IMR-90 (cell line): Measurements from ENCODE around the gene TNS3. TPM values are rescaled to one million over a fixed set of nuclear protein-coding genes. Genes with fewer than 3 reads are reported as not detected.

Experiments
- ATAC-seq: fragments of 200-7000 bp; cut with Tn5 transposase; 2 replicates; pipeline ENCODE4 v1.9.1; 2020; ENCODE audit warnings: low read depth, mild to moderate bottlenecking, moderate library complexity
- BruUV-seq: library from RNA; stranded (reverse); fragments of 400-500 nt; replicated peaks from 2 replicates; lab custom pipeline; 2021; lab: Mats Ljungman, UMichigan
- CTCF ChIA-PET: fragments of 300-600 bp; formaldehyde crosslinking; extraction: SDS; loops from one replicate; lab custom pipeline; 2021; ENCODE audit warnings: antibody characterized with exemption; lab: Yijun Ruan, JAX
- POLR2A ChIA-PET: fragments of 300-600 bp; sonication (Branson Sonifier 250); formaldehyde crosslinking; loops from one replicate; lab custom pipeline; 2022; ENCODE audit warnings: antibody characterized with exemption; ENCODE audit not compliant: unreplicated experiment; lab: Charles Lee
- DNase-seq: peaks from one replicate; pipeline ENCODE4 v3.0.0; 2013
- H2AFZ ChIP-seq: replicated peaks from 2 replicates; pipeline ENCODE3; 2013; ENCODE audit warnings: low read length, mild to moderate bottlenecking; ENCODE audit not compliant: poor library complexity
- H2AK5ac ChIP-seq: 2 replicates; pipeline ENCODE4 v1.6.1; 2013; ENCODE audit warnings: low read depth, low read length, inconsistent platforms
- H2AK9ac ChIP-seq: replicated peaks from 2 replicates; pipeline ENCODE3; 2013; ENCODE audit warnings: mild to moderate bottlenecking, low read depth, low read length, moderate library complexity; ENCODE audit not compliant: poor library complexity
- H2BK120ac ChIP-seq: 2 replicates; pipeline ENCODE4 v1.6.1; 2013; ENCODE audit warnings: low read depth, low read length, inconsistent platforms
- H2BK15ac ChIP-seq: 3 replicates; pipeline ENCODE4 v1.6.1; 2013; ENCODE audit warnings: low read depth, low read length, inconsistent platforms
- H2BK20ac ChIP-seq: 2 replicates; pipeline ENCODE4 v1.6.1; 2013; ENCODE audit warnings: low read depth, mild to moderate bottlenecking, inconsistent platforms, low read length, moderate library complexity
- H2BK5ac ChIP-seq: 2 replicates; pipeline ENCODE4 v1.6.1; 2013; ENCODE audit warnings: mild to moderate bottlenecking, low read depth, low read length, inconsistent platforms; ENCODE audit not compliant: poor library complexity, severe bottlenecking
- H3K14ac ChIP-seq: replicated peaks from 2 replicates; pipeline ENCODE4 v1.6.1; 2013; ENCODE audit warnings: low read depth, low read length, inconsistent platforms
- H3K18ac ChIP-seq: 2 replicates; pipeline ENCODE4 v1.6.1; 2013; ENCODE audit warnings: low read depth, low read length, control low read depth
- H3K23ac ChIP-seq: 2 replicates; pipeline ENCODE4 v1.6.1; 2013; ENCODE audit warnings: low read depth, low read length, inconsistent platforms
- H3K27ac ChIP-seq: 2 replicates; pipeline ENCODE4 v1.5.1; 2013; ENCODE audit warnings: mild to moderate bottlenecking, control low read depth, low read length; ENCODE audit not compliant: insufficient read depth
- H3K27me3 ChIP-seq: 2 replicates; pipeline ENCODE4 v1.6.1; 2013; ENCODE audit warnings: low read length; ENCODE audit not compliant: control insufficient read depth, insufficient read depth
- H3K36me3 ChIP-seq: 2 replicates; pipeline ENCODE4 v1.6.1; 2013; ENCODE audit warnings: low read length, mixed read lengths; ENCODE audit not compliant: control insufficient read depth, insufficient read depth
- H3K4ac ChIP-seq: 2 replicates; pipeline ENCODE4 v1.6.1; 2013; ENCODE audit warnings: low read depth, low read length, inconsistent platforms
- H3K4me1 ChIP-seq: 2 replicates; pipeline ENCODE4 v1.6.1; 2013; ENCODE audit warnings: low read length, mixed read lengths; ENCODE audit not compliant: control insufficient read depth, insufficient read depth
- H3K4me2 ChIP-seq: 2 replicates; pipeline ENCODE4 v1.6.1; 2013; ENCODE audit warnings: low read depth, mild to moderate bottlenecking, control low read depth, low read length, moderate library complexity
- H3K4me3 ChIP-seq: 2 replicates; pipeline ENCODE4 v1.5.1; 2013; ENCODE audit warnings: low read depth, mild to moderate bottlenecking, control low read depth, low read length, moderate library complexity; ENCODE audit not compliant: insufficient read depth
- H3K56ac ChIP-seq: 2 replicates; pipeline ENCODE4 v1.6.1; 2013; ENCODE audit warnings: low read length, inconsistent platforms; ENCODE audit not compliant: insufficient read depth; ENCODE audit errors: extremely low read depth
- H3K79me1 ChIP-seq, 2 experiments: 2 replicates each; pipeline ENCODE4 v1.6.1; 2013; ENCODE audit warnings: low read length in 2 of 2, inconsistent platforms in 1 of 2, low read depth in 1 of 2
- H3K9ac ChIP-seq: 2 replicates; pipeline ENCODE4 v1.6.1; 2013; ENCODE audit warnings: low read depth, low read length, control low read depth
- H3K9me1 ChIP-seq: 2 replicates; pipeline ENCODE4 v1.6.1; 2013; ENCODE audit warnings: low read length, inconsistent platforms; ENCODE audit not compliant: insufficient read depth
- H3K9me3 ChIP-seq: 2 replicates; pipeline ENCODE4 v1.6.1; 2013; ENCODE audit warnings: low read length; ENCODE audit not compliant: control insufficient read depth, insufficient read depth
- H4K20me1 ChIP-seq: 2 replicates; pipeline ENCODE4 v1.6.1; 2013; ENCODE audit warnings: low read length, inconsistent platforms; ENCODE audit not compliant: insufficient read depth
- H4K5ac ChIP-seq: 2 replicates; pipeline ENCODE4 v1.6.1; 2013; ENCODE audit warnings: mild to moderate bottlenecking, low read depth, low read length, control low read depth
- H4K8ac ChIP-seq, 2 experiments: 2 replicates each; pipeline ENCODE4 v1.6.1; 2013; ENCODE audit warnings: low read depth in 2 of 2, low read length in 2 of 2, control low read depth in 1 of 2, inconsistent platforms in 1 of 2
- H4K91ac ChIP-seq: 2 replicates; pipeline ENCODE4 v1.6.1; 2013; ENCODE audit warnings: low read depth, low read length, inconsistent platforms; ENCODE audit not compliant: insufficient read depth
- CEBPB ChIP-seq: IDR thresholded peaks from 2 replicates; pipeline ENCODE4 v1.6.1; 2012; ENCODE audit warnings: low read depth, low read length, improper control_type of control experiment
- POLR2A ChIP-seq: IDR thresholded peaks from 2 replicates; pipeline ENCODE4 v1.6.1; 2012; ENCODE audit warnings: mild to moderate bottlenecking, low read depth, low read length
- WGBS, 2 experiments: methylation state at CpG; one replicate each; pipeline versions ENCODE4 v1.1.5 to v1.1.7; 2013; ENCODE audit warnings: missing lambda C conversion rate in 2 of 2; ENCODE audit not compliant: insufficient read length in 1 of 2; ENCODE audit errors: extremely low coverage in 2 of 2; 5-methylcytosine and 5-hydroxymethylcytosine counted together
- dilution Hi-C: fragments of 300-500 bp; cut with HindIII; formaldehyde crosslinking; loops from one replicate; pipeline ENCODE4 v1.14.3; 2018; ENCODE audit warnings: low sequenced_read_pairs; ENCODE audit not compliant: unreplicated experiment
- in situ Hi-C: fragments of 300-500 bp; cut with MboI; formaldehyde crosslinking; loops from 3 replicates; pipeline ENCODE4 v1.14.3; 2019; ENCODE audit warnings: low sequenced_read_pairs, inconsistent platforms, mixed read lengths
- intact Hi-C: fragments of 100-400 bp; cut with micrococcal nuclease; formaldehyde crosslinking; loops from 2 replicates; pipeline ENCODE4 v1.10.0; 2022
- polyA plus RNA-seq, 3 experiments: library from polyadenylated mRNA; depleted of rRNA; stranded (reverse); fragments of >200 nt; gene quantifications; 2 replicates each; pipeline ENCODE4 v1.2.3, GENCODE V29; 2012; ENCODE audit warnings: low replicate concordance in 1 of 3
- total RNA-seq: library from RNA; depleted of rRNA; stranded (reverse); fragments of >200 nt; gene quantifications from 2 replicates; pipeline ENCODE4 v1.2.3, GENCODE V29; 2012

TNS3 gene
- total and polyA plus RNA-seq, 2 of the 4 experiments (the other 2 are of a cell fraction), result 64.3 to 79.2 TPM

DNA sequence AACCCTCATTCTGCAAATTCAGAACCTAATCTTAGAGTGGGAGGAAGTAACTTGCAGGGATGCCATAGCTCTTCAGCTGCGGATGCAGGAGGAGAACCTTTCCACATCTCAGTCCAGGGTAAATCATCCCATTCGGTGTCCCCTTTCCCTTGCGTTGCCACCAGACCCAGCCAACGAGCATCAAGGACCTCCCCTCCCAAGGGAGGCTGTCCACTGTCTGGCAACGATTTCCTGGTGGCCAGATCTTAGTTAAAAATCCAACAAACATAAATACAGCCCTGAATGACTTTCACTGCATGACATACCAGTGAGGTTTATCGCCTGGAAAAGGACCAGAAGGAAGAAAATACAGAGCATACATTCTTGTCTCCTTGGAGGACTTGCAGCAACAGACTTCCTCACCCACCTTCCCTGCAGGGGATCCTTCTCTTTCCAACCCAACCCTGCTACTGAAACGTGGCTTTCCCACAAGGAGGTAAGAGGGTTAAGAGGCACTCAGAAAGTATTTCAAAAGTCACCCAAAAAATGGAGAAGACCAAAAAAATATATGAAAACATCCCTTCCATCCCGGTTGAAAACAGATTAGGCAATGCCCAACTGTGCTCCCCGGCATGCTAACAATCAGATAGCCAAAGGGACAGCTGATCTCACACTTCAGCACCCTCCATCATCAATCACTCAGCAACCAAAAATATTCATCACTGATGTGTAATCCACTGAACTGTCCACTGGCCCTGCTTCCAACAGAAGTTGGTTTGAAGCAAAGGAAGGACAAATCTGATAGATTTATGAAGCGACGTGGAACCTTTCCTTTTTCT is 206.6 kb downstream of the TNS3 start:
- H3K4me1 ChIP-seq, result peaks cover 22% of the 10 kb centered on the region
- no TSS peak for BruUV-seq
- no peak overlapping the region for H3K4me3 ChIP-seq
- H3K9me3 ChIP-seq, result no peaks in the 10 kb centered on the region
- no peak overlapping the region for H3K9ac ChIP-seq
- H3K27ac ChIP-seq, result no peak overlapping the region
- no peak overlapping the region for H2BK120ac ChIP-seq
- no peaks in the 10 kb centered on the region for H3K27me3 ChIP-seq
- H3K9me1 ChIP-seq, result peaks cover 53% of the 10 kb centered on the region
- DNase-seq (peak; percentile 76), ATAC-seq (peak; percentile 58)
- intact Hi-C loops (no loop called here), in situ Hi-C loops (no loop called here), dilution Hi-C loops (no loop called here)
- no peak overlapping the region for H3K4me2 ChIP-seq
- H3K56ac ChIP-seq, result no peak overlapping the region
- no peak overlapping the region for H2AFZ ChIP-seq
- peaks cover 94% of the 10 kb centered on the region for H4K20me1 ChIP-seq
- CTCF ChIA-PET, result no interaction called here
- no peak overlapping the region for H3K18ac ChIP-seq
- H4K91ac ChIP-seq, result no peak overlapping the region
- no peak overlapping the region; the same call in 1 of the 2 replicates for H3K4ac ChIP-seq
- peaks cover 9% of the 10 kb centered on the region for H3K36me3 ChIP-seq
- 45% methylated on average over 4 of the region's 11 CpGs; no CpG with 5 or more reads in 1 of the 2 experiments for WGBS, 2 experiments
- H2AK9ac ChIP-seq, result no peak overlapping the region
- H4K5ac ChIP-seq, result no peak overlapping the region
- no peak overlapping the region for H3K23ac ChIP-seq
- H2BK5ac ChIP-seq, result no peak overlapping the region
- H2BK15ac ChIP-seq, result no peak overlapping the region
- H3K14ac ChIP-seq, result 0 out of 2 replicates have a peak overlapping the region, but pooled peaks have one; percentile 1
- H4K8ac ChIP-seq, result no peak overlapping the region
- H3K79me1 ChIP-seq, result peaks cover 36 to 94% of the 10 kb centered on the region in 2 experiments
- H2AK5ac ChIP-seq, result no peak overlapping the region
- POLR2A ChIA-PET, result no interaction called here
- no peak overlapping the region; the same call in 1 of the 2 replicates for H2BK20ac ChIP-seq
- TF ChIP-seq POLR2A (no peak), CEBPB (peak; percentile 47; the same call in 1 of the 2 replicates)
